GM12878 (cell line): ENCODE results near the gene ELAVL4. TPM values are rescaled to one million over a fixed set of nuclear protein-coding genes. Genes with fewer than 3 reads are reported as not detected.

Experiments
- ATAC-seq: fragments of 200-7000 bp; cut with Tn5 transposase; 3 replicates; pipeline ENCODE4 v1.9.1; 2020; ENCODE audit warnings: mild to moderate bottlenecking, moderate library complexity
- BruUV-seq: library from RNA; stranded (reverse); fragments of 400-500 nt; replicated peaks from 2 replicates; lab custom pipeline; 2021; lab: Mats Ljungman, UMichigan
- CTCF ChIA-PET: fragments of 300-600 bp; sonication (Branson Sonifier 250); formaldehyde crosslinking; extraction: SDS; loops from one replicate; lab custom pipeline; 2021; ENCODE audit warnings: inconsistent platforms; lab: Yijun Ruan, JAX
- POLR2A ChIA-PET: fragments of 350-600 bp; formaldehyde crosslinking; extraction: SDS; loops from one replicate; lab custom pipeline; 2021; ENCODE audit warnings: inconsistent platforms; lab: Charles Lee
- RAD21 ChIA-PET: fragments of 300-600 bp; sonication (Branson Sonifier 250); formaldehyde crosslinking; loops from one replicate; lab custom pipeline; 2023; ENCODE audit warnings: antibody characterized with exemption; ENCODE audit not compliant: unreplicated experiment; lab: Charles Lee
- SMC1A ChIA-PET: fragments of 300-600 bp; sonication (Branson Sonifier 250); formaldehyde crosslinking; loops from one replicate; lab custom pipeline; 2023; ENCODE audit not compliant: unreplicated experiment, uncharacterized antibody; lab: Charles Lee
- DNase-seq: peaks from one replicate; pipeline ENCODE4 v3.0.0-alpha.2; 2011; ENCODE audit warnings: low read depth, low spot score
- FAIRE-seq: peaks from 3 replicates; lab custom pipeline; 2011; peaks lifted over from hg19 to GRCh38; lab: Jason Lieb, UNC
- H2AFZ ChIP-seq: 2 replicates; pipeline ENCODE4 v1.6.0; 2011; ENCODE audit warnings: low read depth, low read length, control low read depth; ENCODE audit not compliant: control insufficient read depth
- H3K27ac ChIP-seq: 2 replicates; pipeline ENCODE4 v1.5.1; 2011; ENCODE audit warnings: control low read depth; ENCODE audit not compliant: control insufficient read depth, insufficient read depth
- H3K27me3 ChIP-seq, 2 experiments: replicated peaks in 1 of 2; 2 replicates each; pipeline versions ENCODE4 v1.6.0 to v1.6.1; 2011; ENCODE audit warnings: low read length in 1 of 2; ENCODE audit not compliant: control insufficient read depth in 2 of 2, insufficient read depth in 2 of 2
- H3K36me3 ChIP-seq, 2 experiments: 2 replicates each; pipeline ENCODE4 v1.5.1; 2011; ENCODE audit warnings: low read length in 1 of 2; ENCODE audit not compliant: control insufficient read depth in 2 of 2, insufficient read depth in 2 of 2
- H3K4me1 ChIP-seq: 2 replicates; pipeline ENCODE4 v1.6.1; 2011; ENCODE audit warnings: mild to moderate bottlenecking, low read length, moderate library complexity, mixed read lengths; ENCODE audit not compliant: control insufficient read depth, insufficient read depth
- H3K4me2 ChIP-seq: 2 replicates; pipeline ENCODE4 v1.6.0; 2011; ENCODE audit warnings: control low read depth; ENCODE audit not compliant: control insufficient read depth, insufficient read depth
- H3K4me3 ChIP-seq: fragments of 200-600 bp; sonication (generic); 2 replicates; pipeline ENCODE4 v1.5.1; 2016
- H3K79me2 ChIP-seq: 2 replicates; pipeline ENCODE4 v1.6.0; 2011; ENCODE audit warnings: low read length; ENCODE audit not compliant: control insufficient read depth, insufficient read depth
- H3K9ac ChIP-seq: 2 replicates; pipeline ENCODE4 v1.8.0; 2011; ENCODE audit warnings: low read length, control low read depth, mixed read lengths; ENCODE audit not compliant: control insufficient read depth, insufficient read depth
- H3K9me3 ChIP-seq: replicated peaks from 3 replicates; pipeline ENCODE4 v1.5.1; 2011; ENCODE audit warnings: mild to moderate bottlenecking, low read length; ENCODE audit not compliant: control insufficient read depth, insufficient read depth
- H4K20me1 ChIP-seq: 2 replicates; pipeline ENCODE4 v1.6.0; 2011; ENCODE audit not compliant: control insufficient read depth, insufficient read depth
- BHLHE40 ChIP-seq, 2 experiments: fragments of 450-650 bp in 1 of 2; IDR thresholded peaks; 2 replicates each; pipeline ENCODE4 v1.6.1; 2011 to 2017; ENCODE audit warnings: low read depth in 2 of 2, borderline replicate concordance in 1 of 2, improper control_type of control experiment in 1 of 2, low read length in 1 of 2, mild to moderate bottlenecking in 1 of 2
- BMI1 ChIP-seq: fragments of 450-650 bp; IDR thresholded peaks from 2 replicates; pipeline ENCODE4 v1.6.1; 2016; ENCODE audit warnings: mild to moderate bottlenecking, moderate library complexity, borderline replicate concordance
- CREB1 ChIP-seq: IDR thresholded peaks from 2 replicates; pipeline ENCODE4 v1.6.1; 2012; ENCODE audit warnings: low read depth, mild to moderate bottlenecking, inconsistent platforms
- LARP7 ChIP-seq: fragments of 450-650 bp; IDR thresholded peaks from 2 replicates; pipeline ENCODE4 v1.6.1; 2017; ENCODE audit warnings: mild to moderate bottlenecking
- RELB ChIP-seq: fragments of 450-650 bp; IDR thresholded peaks from 2 replicates; pipeline ENCODE4 v1.6.1; 2017; ENCODE audit warnings: low read depth, mild to moderate bottlenecking, moderate library complexity
- TCF7 ChIP-seq: IDR thresholded peaks from 2 replicates; pipeline ENCODE4 v1.6.1; 2014; ENCODE audit warnings: antibody characterized with exemption, borderline replicate concordance
- ZNF592 ChIP-seq: fragments of 450-650 bp; IDR thresholded peaks from 2 replicates; pipeline ENCODE4 v1.6.1; 2017; ENCODE audit warnings: mild to moderate bottlenecking, moderate library complexity
- WGBS: methylation state at CpG from one replicate; pipeline ENCODE4 v1.1.6; 2016; ENCODE audit warnings: low lambda C conversion rate; ENCODE audit not compliant: insufficient replicate concordance, insufficient coverage; ENCODE audit errors: missing lambda C conversion rate; 5-methylcytosine and 5-hydroxymethylcytosine counted together
- in situ Hi-C: fragments of 300-500 bp; cut with MboI; formaldehyde crosslinking; loops from 9 replicates; pipeline ENCODE4 v1.14.3; 2018; ENCODE audit warnings: mixed read lengths
- intact Hi-C: fragments of 100-400 bp; cut with micrococcal nuclease; formaldehyde crosslinking; loops from one replicate; pipeline ENCODE4 v1.14.2; 2022; ENCODE audit not compliant: unreplicated experiment
- polyA plus RNA-seq, 11 experiments: library from polyadenylated mRNA; depleted of rRNA in 4 of 11; unstranded in 6 of 11; stranded (reverse) in 5 of 11; fragments of >200 nt; fragmentation: Nextera tagmentation in 4 of 11; fragmentation: Illumina TruSeq in 1 of 11; extraction: Ambion mirVana in 4 of 11; extraction: Trizol in 1 of 11; gene quantifications; 1 replicate in 1 of 11; 2 replicates in 10 of 11; pipeline versions ENCODE4 v1.2.1 to v1.2.3, GENCODE V29; 2011 to 2016; ENCODE audit warnings: inconsistent platforms in 2 of 11, missing spikeins in 2 of 11, low read depth in 1 of 11
- total RNA-seq, 4 experiments: library from RNA; depleted of rRNA in 3 of 4; stranded (reverse); fragments of >200 nt in 3 of 4; fragmentation: Illumina TruSeq in 1 of 4; extraction: Trizol in 1 of 4; gene quantifications; 2 replicates each; pipeline versions ENCODE4 v1.2.1 to v1.2.3, GENCODE V29; 2013 to 2021
- TF ChIP-seq, protein P1 (sequence below): IDR thresholded peaks from 2 replicates; pipeline ENCODE4 v1.6.1; 2011; ENCODE audit warnings: borderline replicate concordance, low read depth, mild to moderate bottlenecking, moderate library complexity, mixed read lengths, low read length; ENCODE audit not compliant: insufficient read depth; ENCODE audit errors: extremely low read length

The ELAVL4 gene
- total and polyA plus RNA-seq, 10 of the 15 experiments (the other 5 are each of a cell fraction or from before 2014, with no cell fraction given): 0.10 to 0.53 (median 0.17) TPM; not detected in 6

DNA sequence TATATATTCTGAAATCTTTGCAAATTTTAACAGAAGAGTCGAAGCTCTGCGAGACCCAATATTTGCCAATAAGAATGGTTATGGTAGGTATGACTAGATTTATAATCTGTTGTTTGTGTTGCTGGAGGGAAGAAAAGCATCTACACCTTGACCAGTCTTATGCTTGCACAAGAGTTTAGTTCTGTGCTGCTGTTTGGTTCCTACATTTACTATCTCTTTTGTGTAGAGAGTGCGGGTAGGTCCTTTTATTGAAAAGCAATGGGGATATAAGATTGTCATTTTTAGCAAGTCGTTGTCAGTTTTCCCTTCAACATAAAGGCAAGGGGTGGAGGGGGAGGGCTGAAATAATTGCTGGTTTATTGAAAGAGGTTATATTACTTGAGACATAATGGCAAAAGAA is 396 bp downstream of the ELAVL4 start:
- POLR2A ChIA-PET: no interaction called here
- no peak overlapping the region for H3K4me2 ChIP-seq

More for the DNA sequence above, 396 bp downstream of the ELAVL4 start:
- no peak overlapping the region for H2AFZ ChIP-seq
- intact Hi-C loops: no loop called here
- no peaks in the 10 kb centered on the region for H3K79me2 ChIP-seq
- RAD21 ChIA-PET: no interaction called here
- no peak for ATAC-seq
- no peak for FAIRE-seq
- no peaks in the 10 kb centered on the region for H4K20me1 ChIP-seq
- BruUV-seq: no TSS peak
- TF ChIP-seq BHLHE40 (IDR thresholded peaks at IDR 0.05; ENCODE audit: borderline replicate concordance in 1 of 2, low read depth in 2 of 2, low read length in 1 of 2) (no peak), ZNF592 (no peak), TCF7 (no peak), LARP7 (no peak), CREB1 (no peak), BMI1 (no peak), RELB (no peak)
- TF ChIP-seq, protein P1, sequence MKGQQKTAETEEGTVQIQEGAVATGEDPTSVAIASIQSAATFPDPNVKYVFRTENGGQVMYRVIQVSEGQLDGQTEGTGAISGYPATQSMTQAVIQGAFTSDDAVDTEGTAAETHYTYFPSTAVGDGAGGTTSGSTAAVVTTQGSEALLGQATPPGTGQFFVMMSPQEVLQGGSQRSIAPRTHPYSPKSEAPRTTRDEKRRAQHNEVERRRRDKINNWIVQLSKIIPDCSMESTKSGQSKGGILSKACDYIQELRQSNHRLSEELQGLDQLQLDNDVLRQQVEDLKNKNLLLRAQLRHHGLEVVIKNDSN: no peak
- TF ChIP-seq, all 136 proteins: peak for 0
- in situ Hi-C loops: no loop called here
- no peak overlapping the region for H3K27ac ChIP-seq
- no peak for DNase-seq
- H3K4me3 ChIP-seq: no peak overlapping the region
- peaks cover 4% of the 10 kb centered on the region; the same call in 1 of the 2 replicates for H3K4me1 ChIP-seq
- no peak overlapping the region for H3K9ac ChIP-seq
- ChIA-PET SMC1A (no interaction called here), CTCF (no interaction called here)
- 58% methylated on average over 4 of the region's 4 CpGs for WGBS
- no peaks in the 10 kb centered on the region for H3K36me3 ChIP-seq
- no peaks in the 10 kb centered on the region for H3K9me3 ChIP-seq
- H3K27me3 ChIP-seq: no peaks in the 10 kb centered on the region; a peak in 3 of 4 replicates
